GM12878 (cell line): ENCODE results near the gene STX16. TPM values are rescaled to one million over a fixed set of nuclear protein-coding genes. Genes with fewer than 3 reads are reported as not detected.

Experiments
- ATAC-seq: fragments of 200-7000 bp; cut with Tn5 transposase; 3 replicates; pipeline ENCODE4 v1.9.1; 2020; ENCODE audit warnings: mild to moderate bottlenecking, moderate library complexity
- BruUV-seq: library from RNA; stranded (reverse); fragments of 400-500 nt; replicated peaks from 2 replicates; lab custom pipeline; 2021; lab: Mats Ljungman, UMichigan
- CTCF ChIA-PET: fragments of 300-600 bp; sonication (Branson Sonifier 250); formaldehyde crosslinking; extraction: SDS; loops from one replicate; lab custom pipeline; 2021; ENCODE audit warnings: inconsistent platforms; lab: Yijun Ruan, JAX
- POLR2A ChIA-PET: fragments of 350-600 bp; formaldehyde crosslinking; extraction: SDS; loops from one replicate; lab custom pipeline; 2021; ENCODE audit warnings: inconsistent platforms; lab: Charles Lee
- RAD21 ChIA-PET: fragments of 300-600 bp; sonication (Branson Sonifier 250); formaldehyde crosslinking; loops from one replicate; lab custom pipeline; 2023; ENCODE audit warnings: antibody characterized with exemption; ENCODE audit not compliant: unreplicated experiment; lab: Charles Lee
- SMC1A ChIA-PET: fragments of 300-600 bp; sonication (Branson Sonifier 250); formaldehyde crosslinking; loops from one replicate; lab custom pipeline; 2023; ENCODE audit not compliant: unreplicated experiment, uncharacterized antibody; lab: Charles Lee
- DNase-seq: peaks from one replicate; pipeline ENCODE4 v3.0.0-alpha.2; 2011; ENCODE audit warnings: low read depth, low spot score
- FAIRE-seq: peaks from 3 replicates; lab custom pipeline; 2011; peaks lifted over from hg19 to GRCh38; lab: Jason Lieb, UNC
- H2AFZ ChIP-seq: 2 replicates; pipeline ENCODE4 v1.6.0; 2011; ENCODE audit warnings: low read depth, low read length, control low read depth; ENCODE audit not compliant: control insufficient read depth
- H3K27ac ChIP-seq: 2 replicates; pipeline ENCODE4 v1.5.1; 2011; ENCODE audit warnings: control low read depth; ENCODE audit not compliant: control insufficient read depth, insufficient read depth
- H3K27me3 ChIP-seq, 2 experiments: replicated peaks in 1 of 2; 2 replicates each; pipeline versions ENCODE4 v1.6.0 to v1.6.1; 2011; ENCODE audit warnings: low read length in 1 of 2; ENCODE audit not compliant: control insufficient read depth in 2 of 2, insufficient read depth in 2 of 2
- H3K36me3 ChIP-seq, 2 experiments: 2 replicates each; pipeline ENCODE4 v1.5.1; 2011; ENCODE audit warnings: low read length in 1 of 2; ENCODE audit not compliant: control insufficient read depth in 2 of 2, insufficient read depth in 2 of 2
- H3K4me1 ChIP-seq: 2 replicates; pipeline ENCODE4 v1.6.1; 2011; ENCODE audit warnings: mild to moderate bottlenecking, low read length, moderate library complexity, mixed read lengths; ENCODE audit not compliant: control insufficient read depth, insufficient read depth
- H3K4me2 ChIP-seq: 2 replicates; pipeline ENCODE4 v1.6.0; 2011; ENCODE audit warnings: control low read depth; ENCODE audit not compliant: control insufficient read depth, insufficient read depth
- H3K4me3 ChIP-seq: fragments of 200-600 bp; sonication (generic); 2 replicates; pipeline ENCODE4 v1.5.1; 2016
- H3K79me2 ChIP-seq: 2 replicates; pipeline ENCODE4 v1.6.0; 2011; ENCODE audit warnings: low read length; ENCODE audit not compliant: control insufficient read depth, insufficient read depth
- H3K9ac ChIP-seq: 2 replicates; pipeline ENCODE4 v1.8.0; 2011; ENCODE audit warnings: low read length, control low read depth, mixed read lengths; ENCODE audit not compliant: control insufficient read depth, insufficient read depth
- H3K9me3 ChIP-seq: replicated peaks from 3 replicates; pipeline ENCODE4 v1.5.1; 2011; ENCODE audit warnings: mild to moderate bottlenecking, low read length; ENCODE audit not compliant: control insufficient read depth, insufficient read depth
- H4K20me1 ChIP-seq: 2 replicates; pipeline ENCODE4 v1.6.0; 2011; ENCODE audit not compliant: control insufficient read depth, insufficient read depth
- CBFB ChIP-seq: IDR thresholded peaks from 2 replicates; pipeline ENCODE4 v1.6.1; 2016; ENCODE audit warnings: antibody characterized with exemption, low read depth
- CBX3 ChIP-seq: fragments of 200-600 bp; sonication (generic); IDR thresholded peaks from 2 replicates; pipeline ENCODE4 v1.6.1; 2016; ENCODE audit warnings: low read depth, borderline replicate concordance
- CHD4 ChIP-seq: fragments of 200-600 bp; sonication (generic); IDR thresholded peaks from 2 replicates; pipeline ENCODE4 v1.6.1; 2016; ENCODE audit warnings: mild to moderate bottlenecking
- CREM ChIP-seq: IDR thresholded peaks from 2 replicates; pipeline ENCODE4 v1.6.1; 2014; ENCODE audit warnings: antibody characterized with exemption, low read depth
- E2F8 ChIP-seq: fragments of 450-650 bp; IDR thresholded peaks from 2 replicates; pipeline ENCODE4 v1.6.1; 2018; ENCODE audit warnings: mild to moderate bottlenecking, low read depth, moderate library complexity; ENCODE audit not compliant: partially characterized antibody
- ESRRA ChIP-seq: IDR thresholded peaks from 2 replicates; pipeline ENCODE4 v1.6.1; 2012; ENCODE audit warnings: mild to moderate bottlenecking, low read length, improper control_type of control experiment
- IRF3 ChIP-seq: fragments of 450-650 bp; IDR thresholded peaks from 2 replicates; pipeline ENCODE4 v1.6.1; 2014; ENCODE audit warnings: mild to moderate bottlenecking
- POU2F2 ChIP-seq: IDR thresholded peaks from 3 replicates; pipeline ENCODE4 v1.6.1; 2011; ENCODE audit warnings: low read depth, mild to moderate bottlenecking, low read length, borderline replicate concordance
- RAD21 ChIP-seq: IDR thresholded peaks from 2 replicates; pipeline ENCODE4 v1.6.1; 2011; ENCODE audit warnings: mild to moderate bottlenecking, low read depth, low read length, moderate library complexity; ENCODE audit not compliant: insufficient read depth
- SIN3A ChIP-seq: IDR thresholded peaks from 2 replicates; pipeline ENCODE4 v1.6.1; 2012; ENCODE audit warnings: low read depth, low read length, improper control_type of control experiment
- SMAD1 ChIP-seq: fragments of 450-650 bp; IDR thresholded peaks from 2 replicates; pipeline ENCODE4 v1.6.1; 2018; ENCODE audit warnings: mild to moderate bottlenecking, low read depth; ENCODE audit not compliant: partially characterized antibody
- SMC3 ChIP-seq: IDR thresholded peaks from 2 replicates; pipeline ENCODE4 v1.6.1; 2011; ENCODE audit warnings: low read length, improper control_type of control experiment, borderline replicate concordance
- STAT3 ChIP-seq: IDR thresholded peaks from 2 replicates; pipeline ENCODE4 v1.6.1; 2011; ENCODE audit warnings: low read depth, low read length, improper control_type of control experiment
- TCF12 ChIP-seq: IDR thresholded peaks from 2 replicates; pipeline ENCODE4 v1.6.1; 2011; ENCODE audit warnings: low read depth, mild to moderate bottlenecking, low read length
- WRNIP1 ChIP-seq: IDR thresholded peaks from 2 replicates; pipeline ENCODE4 v1.6.1; 2011; ENCODE audit warnings: low read depth, low read length, improper control_type of control experiment, borderline replicate concordance
- WGBS: methylation state at CpG from one replicate; pipeline ENCODE4 v1.1.6; 2016; ENCODE audit warnings: low lambda C conversion rate; ENCODE audit not compliant: insufficient replicate concordance, insufficient coverage; ENCODE audit errors: missing lambda C conversion rate; 5-methylcytosine and 5-hydroxymethylcytosine counted together
- in situ Hi-C: fragments of 300-500 bp; cut with MboI; formaldehyde crosslinking; loops from 9 replicates; pipeline ENCODE4 v1.14.3; 2018; ENCODE audit warnings: mixed read lengths
- intact Hi-C: fragments of 100-400 bp; cut with micrococcal nuclease; formaldehyde crosslinking; loops from one replicate; pipeline ENCODE4 v1.14.2; 2022; ENCODE audit not compliant: unreplicated experiment
- polyA plus RNA-seq, 11 experiments: library from polyadenylated mRNA; depleted of rRNA in 4 of 11; unstranded in 6 of 11; stranded (reverse) in 5 of 11; fragments of >200 nt; fragmentation: Nextera tagmentation in 4 of 11; fragmentation: Illumina TruSeq in 1 of 11; extraction: Ambion mirVana in 4 of 11; extraction: Trizol in 1 of 11; gene quantifications; 1 replicate in 1 of 11; 2 replicates in 10 of 11; pipeline versions ENCODE4 v1.2.1 to v1.2.3, GENCODE V29; 2011 to 2016; ENCODE audit warnings: inconsistent platforms in 2 of 11, missing spikeins in 2 of 11, low read depth in 1 of 11
- total RNA-seq, 4 experiments: library from RNA; depleted of rRNA in 3 of 4; stranded (reverse); fragments of >200 nt in 3 of 4; fragmentation: Illumina TruSeq in 1 of 4; extraction: Trizol in 1 of 4; gene quantifications; 2 replicates each; pipeline versions ENCODE4 v1.2.1 to v1.2.3, GENCODE V29; 2013 to 2021

The STX16 gene
- total and polyA plus RNA-seq, 10 of the 15 experiments (the other 5 are each of a cell fraction or from before 2014, with no cell fraction given): 6.3 to 68.4 (median 35.8) TPM

- TF ChIP-seq IRF3 (no peak), RAD21 (no peak), TCF12 (no peak), E2F8 (no peak), CHD4 (no peak)
Measured at GRCh38 chr20:58661598-58662473, 10.8 kb downstream of the STX16 start (continued).

GRCh38 chr20:58664331-58664730 lies 13.2 kb downstream of the STX16 start:
- ChIA-PET CTCF (interaction anchor here (0.9 to 1.4 kb wide), 3 partner anchors 8 to 429 kb away, joined by 3 to 5 read pairs (median 5); no protein-coding TSS in a partner anchor), POLR2A (interaction anchor here (0.5 kb wide), 1 partner anchor 13 kb away, joined by 3 read pairs; no protein-coding TSS in a partner anchor), SMC1A (interaction anchor here (1.1 to 1.5 kb wide), 3 partner anchors 8 to 12 kb away, joined by 3 to 7 read pairs (median 7); no protein-coding TSS in a partner anchor), RAD21 (interaction anchor here (1.3 kb wide), 1 partner anchor 8 kb away, joined by 3 read pairs; no protein-coding TSS in a partner anchor)
- no peak for FAIRE-seq
- Histone ChIP-seq H2AFZ (no peak overlapping the region), H3K9ac (no peak overlapping the region), H3K4me2 (no peak overlapping the region), H3K4me3 (no peak overlapping the region), H3K79me2 (peaks cover 38% of the 10 kb centered on the region), H4K20me1 (peaks cover 5% of the 10 kb centered on the region; the same call in 1 of the 2 replicates), H3K9me3 (no peaks in the 10 kb centered on the region), H3K27me3 (no peaks in the 10 kb centered on the region), H3K36me3 (peaks cover 8 to 18% of the 10 kb centered on the region in 2 experiments), H3K4me1 (peaks cover 13% of the 10 kb centered on the region), H3K27ac (no peak overlapping the region)
- no peak for ATAC-seq
- no peak for DNase-seq
- no peak for TF ChIP-seq SMAD1
- TF ChIP-seq SMC3: no peak
- no peak for TF ChIP-seq WRNIP1
- TF ChIP-seq SIN3A: no peak
- TF ChIP-seq STAT3: no peak
- TF ChIP-seq POU2F2: no peak
- no peak for TF ChIP-seq CREM
- no peak for TF ChIP-seq CBX3
- no peak for TF ChIP-seq CBFB
- no peak for TF ChIP-seq E2F8
- no peak for TF ChIP-seq ESRRA
- BruUV-seq: no TSS peak
- intact Hi-C loops (no loop called here), in situ Hi-C loops (loop anchor here (25.0 kb wide), 1 partner anchor 1277 kb away; the partner anchor contains the start of gene RBM38)
- 72% methylated on average over 2 of the region's 2 CpGs for WGBS
